A549 (cell line): ENCODE measurements around the gene CMTM7.

Experiments used
- CHD4 ChIP-seq: fragments of 200-600 bp; sonication (generic); IDR thresholded peaks from 2 replicates; pipeline ENCODE4 v1.6.1; 2016; ENCODE audit warnings: antibody characterized with exemption, mild to moderate bottlenecking, borderline replicate concordance
- JUNB ChIP-seq: fragments of >200 bp; sonication (Bioruptor Twin); formaldehyde crosslinking; IDR thresholded peaks from 2 replicates; pipeline ENCODE4 v1.6.1; 2016
- MAZ ChIP-seq: fragments of 150-350 bp; IDR thresholded peaks from 2 replicates; pipeline ENCODE4 v1.6.1; 2014; ENCODE audit warnings: antibody characterized with exemption, low read depth, low read length, borderline replicate concordance
- POLR2A ChIP-seq: IDR thresholded peaks from 2 replicates; pipeline ENCODE4 v1.6.1; 2012; ENCODE audit warnings: mild to moderate bottlenecking, low read length
- POLR2AphosphoS2 ChIP-seq: conservative IDR thresholded peaks from 2 replicates; pipeline ENCODE4 v1.6.1; 2012; ENCODE audit warnings: low read length, improper control_type of control experiment, inconsistent platforms
- RAD21 ChIP-seq, 2 experiments: fragments of >200 bp in 1 of 2; sonication (Bioruptor Twin) in 1 of 2; formaldehyde crosslinking in 1 of 2; IDR thresholded peaks in 1 of 2; conservative IDR thresholded peaks in 1 of 2; 2 replicates in 1 of 2; 3 replicates in 1 of 2; pipeline ENCODE4 v1.6.1; 2012 to 2018; ENCODE audit warnings: inconsistent platforms in 1 of 2
- RFX5 ChIP-seq: fragments of 450-650 bp; IDR thresholded peaks from 2 replicates; pipeline ENCODE4 v1.7.1; 2014; ENCODE audit warnings: antibody characterized with exemption, mild to moderate bottlenecking, moderate library complexity
- RNF2 ChIP-seq: fragments of 200-600 bp; sonication (generic); IDR thresholded peaks from 2 replicates; pipeline ENCODE4 v1.6.1; 2016; ENCODE audit warnings: low read depth, mild to moderate bottlenecking, antibody characterized with exemption, moderate library complexity, borderline replicate concordance
- SMC3 ChIP-seq: fragments of >200 bp; sonication (Bioruptor Twin); formaldehyde crosslinking; IDR thresholded peaks from 3 replicates; pipeline ENCODE4 v1.6.1; 2018; ENCODE audit warnings: inconsistent platforms
- ZFP36 ChIP-seq: fragments of 450-650 bp; IDR thresholded peaks from 2 replicates; pipeline ENCODE4 v1.6.1; 2014; ENCODE audit warnings: borderline replicate concordance; ENCODE audit not compliant: partially characterized antibody
- TF ChIP-seq, protein P1 (sequence below): fragments of >200 bp; sonication (Bioruptor Twin); formaldehyde crosslinking; IDR thresholded peaks from 3 replicates; pipeline ENCODE4 v1.5.1; 2016

DNA sequence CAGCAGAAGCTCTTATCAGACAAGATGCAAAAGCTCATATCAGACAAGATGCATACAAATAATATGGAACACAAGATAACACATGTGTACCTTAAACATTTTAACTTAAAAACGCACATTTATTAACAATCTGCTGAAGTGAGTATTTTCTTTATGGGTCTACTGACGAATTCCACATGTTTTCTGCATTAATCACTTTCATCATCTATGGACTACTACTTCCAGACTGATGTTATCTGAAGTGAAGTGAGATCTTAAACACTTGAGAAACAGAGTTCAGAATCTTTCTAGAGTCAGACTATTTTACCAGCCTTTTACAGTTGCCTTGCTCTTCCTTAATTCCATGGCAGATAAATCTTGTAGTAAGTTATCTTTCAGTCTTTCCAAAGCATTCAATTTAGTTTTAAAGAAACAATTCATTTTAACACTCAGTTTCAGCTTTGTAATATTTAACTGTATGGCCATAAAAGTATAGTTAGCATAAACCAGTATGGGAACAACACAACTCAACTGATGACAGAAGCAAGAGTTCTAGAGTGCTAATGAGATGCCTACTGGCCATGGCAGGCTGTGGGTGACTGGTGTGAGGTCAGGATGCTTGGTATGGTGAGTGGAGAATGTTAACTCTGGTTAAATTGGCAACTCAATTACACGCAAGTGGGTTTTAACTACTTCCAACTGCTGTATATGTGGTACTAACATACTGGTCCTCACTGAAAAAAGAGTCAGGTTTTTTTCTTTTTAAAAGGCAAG, 101.2 kb downstream of the CMTM7 start:
- TF ChIP-seq SMC3 (no peak), RAD21 (conservative IDR thresholded peaks at IDR 0.05 in 1 of 2, IDR thresholded peaks at IDR 0.05 in 1 of 2) (no peak), RNF2 (no peak), POLR2A (no peak), RFX5 (no peak), MAZ (no peak), CHD4 (no peak), ZFP36 (no peak), POLR2AphosphoS2 (no peak), JUNB (no peak)
- TF ChIP-seq, protein P1, sequence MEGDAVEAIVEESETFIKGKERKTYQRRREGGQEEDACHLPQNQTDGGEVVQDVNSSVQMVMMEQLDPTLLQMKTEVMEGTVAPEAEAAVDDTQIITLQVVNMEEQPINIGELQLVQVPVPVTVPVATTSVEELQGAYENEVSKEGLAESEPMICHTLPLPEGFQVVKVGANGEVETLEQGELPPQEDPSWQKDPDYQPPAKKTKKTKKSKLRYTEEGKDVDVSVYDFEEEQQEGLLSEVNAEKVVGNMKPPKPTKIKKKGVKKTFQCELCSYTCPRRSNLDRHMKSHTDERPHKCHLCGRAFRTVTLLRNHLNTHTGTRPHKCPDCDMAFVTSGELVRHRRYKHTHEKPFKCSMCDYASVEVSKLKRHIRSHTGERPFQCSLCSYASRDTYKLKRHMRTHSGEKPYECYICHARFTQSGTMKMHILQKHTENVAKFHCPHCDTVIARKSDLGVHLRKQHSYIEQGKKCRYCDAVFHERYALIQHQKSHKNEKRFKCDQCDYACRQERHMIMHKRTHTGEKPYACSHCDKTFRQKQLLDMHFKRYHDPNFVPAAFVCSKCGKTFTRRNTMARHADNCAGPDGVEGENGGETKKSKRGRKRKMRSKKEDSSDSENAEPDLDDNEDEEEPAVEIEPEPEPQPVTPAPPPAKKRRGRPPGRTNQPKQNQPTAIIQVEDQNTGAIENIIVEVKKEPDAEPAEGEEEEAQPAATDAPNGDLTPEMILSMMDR: no peak
